ENCODE results near the gene HES3.
"Not testable (repeated sequence)": the region's sequence is repeated elsewhere in the genome, so short reads cannot be mapped to it uniquely, and the experiment has no call there.

Gene HES3

GRCh38 chr1:6219641-6220040 lies 24.3 kb upstream of the HES3 start:
- DNase-seq = not testable (repeated sequence)

GRCh38 chr1:6220236-6220635 lies 23.7 kb upstream of the HES3 start:
- no peak for DNase-seq

GRCh38 chr1:6221210-6221784 lies 22.7 kb upstream of the HES3 start:
- no peak for DNase-seq

- DNase-seq = no peak
Measured at GRCh38 chr1:6222636-6223035, 21.3 kb upstream of the HES3 start.

- no peak for DNase-seq
Measured at GRCh38 chr1:6223617-6224016, 20.4 kb upstream of the HES3 start.

GRCh38 chr1:6224718-6225117 lies 19.3 kb upstream of the HES3 start:
- DNase-seq = no peak

GRCh38 chr1:6225651-6226050 lies 18.3 kb upstream of the HES3 start:
- DNase-seq = no peak

GRCh38 chr1:6233376-6233775 lies 10.6 kb upstream of the HES3 start:
- DNase-seq = no peak

- no peak for DNase-seq
Measured at GRCh38 chr1:6234502-6235295, 9.3 kb upstream of the HES3 start.

- DNase-seq = no peak
Measured at GRCh38 chr1:6235296-6235677, 8.7 kb upstream of the HES3 start.

GRCh38 chr1:6237093-6237492 lies 6.9 kb upstream of the HES3 start:
- no peak for DNase-seq

GRCh38 chr1:6239213-6239752 lies 4.7 kb upstream of the HES3 start:
- no peak for DNase-seq

GRCh38 chr1:6239950-6240768 lies 3.8 kb upstream of the HES3 start:
- DNase-seq = peak; percentile 49

GRCh38 chr1:6241107-6241886 lies 2.7 kb upstream of the HES3 start:
- no peak for DNase-seq

- DNase-seq = peak; percentile 26
Measured at GRCh38 chr1:6241887-6242740, 1.9 kb upstream of the HES3 start.

GRCh38 chr1:6243053-6243834 lies 735 bp upstream of the HES3 start:
- no peak for DNase-seq

- no peak for DNase-seq
Measured at GRCh38 chr1:6244401-6245049, 546 bp downstream of the HES3 start.

GRCh38 chr1:6245086-6245868 lies 1.3 kb downstream of the HES3 start:
- DNase-seq = peak; percentile 92

GRCh38 chr1:6245869-6246496 lies 2.0 kb downstream of the HES3 start:
- DNase-seq = peak; percentile 93
